Measurements from ENCODE around the gene BRD9. TPM values are rescaled to one million over a fixed set of nuclear protein-coding genes. Genes with fewer than 3 reads are reported as not detected.
"Not testable (repeated sequence)": the region's sequence is repeated elsewhere in the genome, so short reads cannot be mapped to it uniquely, and the experiment has no call there.

Gene BRD9
- total RNA-seq, 6 experiments from 2014 or later: 10.7 to 16.7 (median 13.8) TPM

- ATAC-seq; H3K36me3 ChIP-seq; H3K27me3 ChIP-seq; H3K4me3 ChIP-seq; intact Hi-C loops (cut with DNase I); H3K27ac ChIP-seq; H3K9me3 ChIP-seq; H3K4me1 ChIP-seq: not testable (repeated sequence)
- DNase-seq: peak in 1 of 3 donors; percentile 52
- 89% methylated on average over 7 of the region's 10 CpGs for WGBS (ENCODE audit: insufficient coverage, low coverage, low lambda C conversion rate, missing lambda C conversion rate)
Observed at GRCh38 chr5:838431-838851, 54.2 kb downstream of the BRD9 start.

- H3K36me3 ChIP-seq; H3K4me3 ChIP-seq; H3K27me3 ChIP-seq; ATAC-seq; H3K9me3 ChIP-seq; H3K27ac ChIP-seq; intact Hi-C loops (cut with DNase I); H3K4me1 ChIP-seq: not testable (repeated sequence)
- DNase-seq: peak in 1 of 3 donors; percentile 24
- WGBS (ENCODE audit: insufficient coverage, low coverage, low lambda C conversion rate, missing lambda C conversion rate): no CpG with 5 or more reads among the region's 14 CpGs
Observed at GRCh38 chr5:837621-838121, 54.9 kb downstream of the BRD9 start.

- intact Hi-C loops (cut with DNase I); H3K4me3 ChIP-seq; H3K36me3 ChIP-seq; H3K27me3 ChIP-seq; H3K4me1 ChIP-seq; H3K9me3 ChIP-seq: not testable (repeated sequence)
- DNase-seq (peak in 2 of 3 donors; percentile 63 to 70), ATAC-seq (peak; percentile 87 to 97 (median 92))
- H3K27ac ChIP-seq: peak overlapping the region in 1 of 3 donors; percentile 29
- 18% methylated on average over 7 of the region's 7 CpGs for WGBS (ENCODE audit: insufficient coverage, low coverage, low lambda C conversion rate, missing lambda C conversion rate)
Observed at GRCh38 chr5:835933-836612, 56.5 kb downstream of the BRD9 start.

GRCh38 chr5:834013-834412, 58.6 kb downstream of the BRD9 start:
- H3K9me3 ChIP-seq; H3K4me1 ChIP-seq; DNase-seq; ATAC-seq; H3K36me3 ChIP-seq; H3K27me3 ChIP-seq; H3K4me3 ChIP-seq; H3K27ac ChIP-seq; intact Hi-C loops (cut with DNase I): not testable (repeated sequence)
- 71% methylated on average over 2 of the region's 2 CpGs for WGBS (ENCODE audit: insufficient coverage, low coverage, low lambda C conversion rate, missing lambda C conversion rate)

- DNase-seq, H3K9me3 ChIP-seq: not testable (repeated sequence)
Observed at GRCh38 chr5:828194-828593, 64.4 kb downstream of the BRD9 start.

GRCh38 chr5:825544-825943, 67.1 kb downstream of the BRD9 start:
- H3K9me3 ChIP-seq; H3K27me3 ChIP-seq; H3K4me3 ChIP-seq; H3K36me3 ChIP-seq; intact Hi-C loops (cut with DNase I); H3K27ac ChIP-seq; H3K4me1 ChIP-seq: not testable (repeated sequence)
- ATAC-seq (peak; percentile 37 to 68 (median 54)), DNase-seq (peak in 1 of 3 donors; percentile 64)
- 71% methylated on average over 1 of the region's 1 CpG for WGBS (ENCODE audit: insufficient coverage, low coverage, low lambda C conversion rate, missing lambda C conversion rate)

More at GRCh38 chr5:828194-828593, 64.4 kb downstream of the BRD9 start:
- ATAC-seq; H3K27ac ChIP-seq; intact Hi-C loops (cut with DNase I); H3K4me1 ChIP-seq; H3K4me3 ChIP-seq; H3K27me3 ChIP-seq; H3K36me3 ChIP-seq: not testable (repeated sequence)
- WGBS (ENCODE audit: insufficient coverage, low coverage, low lambda C conversion rate, missing lambda C conversion rate): 60% methylated on average over 2 of the region's 19 CpGs

- WGBS (ENCODE audit: insufficient coverage, low coverage, low lambda C conversion rate, missing lambda C conversion rate): 94% methylated on average over 7 of the region's 8 CpGs
- Histone ChIP-seq H3K27me3 (no peaks in the 10 kb centered on the region), H3K4me1 (peaks cover 0 to 8% (median 1%) of the 10 kb centered on the region in 4 donors), H3K4me3 (no peak overlapping the region), H3K36me3 (no peaks in the 10 kb centered on the region), H3K9me3 (no peaks in the 10 kb centered on the region), H3K27ac (no peak overlapping the region)
- no peak for DNase-seq
- intact Hi-C loops (cut with DNase I): no loop called here
- TF ChIP-seq POLR2A (IDR thresholded peaks at IDR 0.05): no peak
- TF ChIP-seq CTCF (IDR thresholded peaks at IDR 0.05): no peak
- no peak for ATAC-seq
Observed at GRCh38 chr5:821504-821903, 71.1 kb downstream of the BRD9 start.

Measured in right lobe of liver (tissue), 6 donors.